ENCODE measurements around the gene RAB36. TPM values are rescaled to one million over a fixed set of nuclear protein-coding genes. Genes with fewer than 3 reads are reported as not detected.

The RAB36 gene
- total RNA-seq, 1 experiment from 2014 or later: 1.4 TPM

DNA sequence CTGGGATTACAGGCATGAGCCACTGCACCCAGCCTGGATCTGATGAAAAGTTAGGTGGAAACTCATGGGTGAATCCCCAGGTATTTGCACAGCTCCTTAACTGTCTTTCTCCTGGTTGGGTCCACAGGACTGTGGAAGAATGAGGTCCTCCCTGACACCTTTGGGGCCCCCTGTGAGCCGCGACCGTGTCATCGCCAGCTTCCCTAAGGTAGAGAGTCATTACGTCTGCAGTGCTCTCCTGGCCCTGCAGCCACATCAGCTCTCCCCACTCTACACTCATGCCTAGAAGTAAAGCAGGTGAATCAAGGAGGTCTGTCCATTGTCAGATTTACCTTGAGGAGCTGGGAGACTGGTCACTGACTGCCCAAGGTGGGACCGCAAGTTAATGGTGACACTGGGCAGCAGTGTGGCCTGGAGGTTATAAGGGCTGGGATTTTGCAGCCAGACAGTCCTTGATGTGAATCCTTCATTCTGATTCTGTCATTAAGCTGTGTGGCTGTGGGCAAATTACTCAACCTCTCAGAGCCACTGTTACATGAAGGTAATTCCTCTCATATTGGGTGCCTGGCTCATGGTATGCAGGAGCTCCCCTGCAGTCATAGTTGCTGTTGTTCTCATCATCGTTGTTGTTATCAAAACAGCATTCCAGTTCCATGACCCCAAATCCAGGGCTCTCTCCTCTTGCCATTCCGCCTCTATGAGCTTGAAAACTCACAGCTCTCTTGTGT, 1.4 kb downstream of the RAB36 start:
- Histone ChIP-seq H2BK20ac (ENCODE audit: low read depth, low read length, poor library complexity, severe bottlenecking) (no peak overlapping the region), H3K9ac (ENCODE audit: extremely low read depth, insufficient read length, low read length) (no peak overlapping the region), H3K4me1 (ENCODE audit: insufficient read depth, low read length) (peaks cover 3% of the 10 kb centered on the region), H3T11ph (ENCODE audit: low read length) (no peak overlapping the region), H3K79me2 (ENCODE audit: insufficient read depth, low read length) (no peaks in the 10 kb centered on the region), H2BK12ac (ENCODE audit: insufficient read length, low read depth, low read length) (no peak overlapping the region), H4K20me1 (ENCODE audit: control insufficient read depth, insufficient read depth, insufficient read length) (no peaks in the 10 kb centered on the region), H3K9me3 (ENCODE audit: control insufficient read depth, low read depth, low read length) (no peaks in the 10 kb centered on the region), H3K4me2 (ENCODE audit: insufficient read depth, insufficient read length, low read length) (no peak overlapping the region), H4K91ac (ENCODE audit: insufficient read length, low read depth, low read length) (no peak overlapping the region), H3K4ac (ENCODE audit: low read depth, low read length) (no peak overlapping the region), H4K5ac (ENCODE audit: insufficient read length, low read depth, low read length) (no peak overlapping the region), H2AFZ (ENCODE audit: low read length) (no peak overlapping the region), H2BK15ac (ENCODE audit: low read depth, low read length) (no peak overlapping the region), H2AK5ac (ENCODE audit: insufficient read length, low read length) (no peak overlapping the region), H3K23ac (ENCODE audit: insufficient read length, low read depth, low read length) (no peak overlapping the region), H3K18ac (ENCODE audit: insufficient read length, low read depth, low read length) (no peak overlapping the region), H4K8ac (replicated peaks; ENCODE audit: insufficient read length, low read depth, low read length) (no peak overlapping the region), H2BK5ac (ENCODE audit: insufficient read length, low read length) (no peak overlapping the region), H3K56ac (ENCODE audit: insufficient read length, low read depth, low read length) (no peak overlapping the region), H3K79me1 (ENCODE audit: insufficient read depth, low read depth, low read length, poor library complexity, severe bottlenecking) (no peaks in the 10 kb centered on the region), H3K27ac (ENCODE audit: insufficient read length, low read depth, low read length) (no peak overlapping the region), H3K23me2 (ENCODE audit: insufficient read length, low read depth, low read length, poor library complexity, severe bottlenecking) (peaks cover 5% of the 10 kb centered on the region), H3K14ac (ENCODE audit: insufficient read depth, low read length) (no peak overlapping the region), H3K27me3 (ENCODE audit: insufficient read depth, low read length) (no peaks in the 10 kb centered on the region; the same call in 1 of the 2 replicates), H2BK120ac (ENCODE audit: low read depth, low read length, poor library complexity, severe bottlenecking) (no peak overlapping the region)
- WGBS (ENCODE audit: extremely low coverage, insufficient read length, low lambda C conversion rate): no CpG with 5 or more reads among the region's 8 CpGs
- peaks cover 0 to 4% (median 0%) of the 10 kb centered on the region in 3 experiments; a peak in 3 of 7 replicates for H3K36me3 Mint-ChIP-seq (ENCODE audit: insufficient read depth in 1 of 3, low read depth in 3 of 3)
- peaks cover 50% of the 10 kb centered on the region for H3K27me3 Mint-ChIP-seq (ENCODE audit: low read depth)
- no peak overlapping the region for H3K27ac Mint-ChIP-seq
- peak overlapping the region; percentile 8 to 53; a peak in 2 of 5 replicates for H3K4me3 Mint-ChIP-seq
- no peaks in the 10 kb centered on the region; a peak in 1 of 5 replicates for H3K9me3 Mint-ChIP-seq
- TF ChIP-seq CTCF (conservative IDR thresholded peaks at IDR 0.05): no peak
- no peak for DNase-seq
- peaks cover 30 to 38% of the 10 kb centered on the region in 2 experiments for H3K4me1 Mint-ChIP-seq
